NOMO-1 (cell line): ENCODE results near the gene MYLK4.

Experiments
- DNase-seq, 2 experiments: peaks; one replicate each; lab custom pipeline; 2025; ENCODE audit not compliant: unreplicated experiment in 2 of 2; lab: John Stamatoyannopoulos, UW

Gene MYLK4

GRCh38 chr6:2750832-2751231 is at the start of gene MYLK4:
Gene MYLK4 (minus strand): TSS chr6:2750922. CDS start chr6:2749294, 1,628 bp downstream.
- no peak for DNase-seq

DNA sequence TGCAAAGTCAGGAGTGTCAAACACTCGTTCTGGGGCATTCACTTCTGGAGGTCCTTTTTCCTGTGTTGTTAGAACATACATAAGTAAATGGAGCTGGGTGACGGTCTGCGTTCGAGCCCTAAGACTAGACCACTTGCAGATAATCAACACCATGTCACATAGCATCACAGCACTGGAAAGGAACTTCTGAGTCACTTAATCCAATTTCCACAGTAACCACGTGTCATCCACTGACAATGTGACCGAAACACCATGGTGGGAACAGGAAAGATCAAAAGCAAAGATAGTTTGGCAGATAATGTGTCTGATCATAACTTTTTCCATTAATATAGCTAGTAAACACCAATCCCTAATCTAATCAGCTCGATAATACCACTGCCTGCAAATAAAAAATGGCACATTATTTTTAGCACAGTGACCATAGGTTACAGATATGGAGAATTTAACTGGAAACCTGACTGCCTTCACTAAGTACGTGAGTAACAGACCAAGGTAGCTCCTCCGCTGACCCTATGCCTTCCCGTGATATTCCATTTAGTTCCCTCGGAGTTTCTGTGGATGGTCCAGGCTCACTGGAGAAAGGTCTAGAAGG is 49.3 kb upstream of the MYLK4 start:
- no peak for DNase-seq

DNA sequence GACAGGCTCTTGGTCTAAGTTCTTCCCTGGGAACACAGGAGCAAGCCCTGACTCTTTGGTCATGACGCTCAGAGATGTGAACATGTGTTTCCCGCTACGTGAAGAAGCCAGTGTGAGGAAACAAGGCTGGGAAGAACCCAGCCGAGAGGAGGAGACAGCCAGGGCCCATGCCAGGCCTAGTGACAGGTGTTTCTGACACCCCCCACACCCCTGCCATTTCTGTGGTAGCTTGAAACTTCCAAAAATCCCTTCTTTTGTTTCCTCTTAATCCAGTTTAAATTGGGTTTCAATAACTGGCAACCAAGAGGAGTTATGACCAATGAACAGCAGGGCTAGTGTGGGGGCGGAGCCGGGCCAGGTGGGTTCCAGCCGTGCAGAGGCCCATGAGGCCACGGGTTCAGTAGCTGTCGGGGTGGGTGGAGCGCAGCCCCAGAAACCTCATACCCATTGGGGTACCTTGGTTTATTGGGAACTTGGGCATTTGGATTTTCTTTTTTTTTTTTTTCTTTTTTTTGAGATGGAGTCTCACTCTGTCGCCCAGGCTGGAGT is 47.9 kb upstream of the MYLK4 start:
- DNase-seq: no peak

DNA sequence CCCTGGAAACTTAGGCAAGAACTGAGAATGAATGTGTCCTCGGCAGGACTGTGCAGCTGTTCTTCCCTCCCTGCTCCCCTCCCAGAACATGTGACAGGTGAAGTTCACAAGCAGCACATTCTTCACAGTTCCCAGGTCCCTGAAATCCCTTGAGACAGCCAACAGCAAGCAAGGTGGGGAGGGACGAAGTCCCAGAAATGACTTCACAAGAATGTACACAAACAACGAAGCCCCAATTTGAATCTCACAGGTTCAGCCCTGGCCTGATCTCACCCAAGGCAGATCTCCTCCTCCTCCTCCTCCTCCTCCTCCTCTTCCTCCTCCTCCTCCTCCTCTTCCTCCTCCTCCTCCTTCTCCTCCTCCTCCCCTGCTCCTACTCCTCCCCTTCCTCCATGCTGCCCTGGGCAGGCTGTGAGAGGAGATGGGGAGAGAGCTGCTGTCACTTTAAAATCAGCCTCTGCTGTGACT is 46.9 kb upstream of the MYLK4 start:
- DNase-seq: no peak

- DNase-seq: peak; percentile 28 to 53
Measured at GRCh38 chr6:2796861-2797260, 46.1 kb upstream of the MYLK4 start.

DNA sequence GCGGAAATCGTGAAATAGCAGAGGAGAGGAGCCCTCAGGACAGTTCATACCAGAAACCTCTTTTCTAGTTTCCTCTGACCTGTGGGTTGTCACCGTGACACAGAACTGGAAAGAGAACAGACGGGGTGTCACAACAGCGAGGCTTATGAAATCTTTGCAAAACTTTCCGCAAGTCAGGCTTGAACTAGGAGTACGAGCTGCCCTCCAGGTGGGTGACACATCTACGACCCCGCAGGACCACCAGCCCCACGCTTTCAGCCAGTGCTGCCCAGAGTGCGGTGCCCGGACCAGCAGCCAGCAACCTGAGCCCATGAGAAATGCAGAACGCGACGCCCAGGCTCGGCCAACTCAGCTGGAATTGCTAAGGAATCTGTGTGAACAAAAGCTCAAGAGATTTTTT is 45.2 kb upstream of the MYLK4 start:
- DNase-seq: peak; percentile 82 to 92

- DNase-seq: no peak
Measured at GRCh38 chr6:2795162-2795561, 44.4 kb upstream of the MYLK4 start.

DNA sequence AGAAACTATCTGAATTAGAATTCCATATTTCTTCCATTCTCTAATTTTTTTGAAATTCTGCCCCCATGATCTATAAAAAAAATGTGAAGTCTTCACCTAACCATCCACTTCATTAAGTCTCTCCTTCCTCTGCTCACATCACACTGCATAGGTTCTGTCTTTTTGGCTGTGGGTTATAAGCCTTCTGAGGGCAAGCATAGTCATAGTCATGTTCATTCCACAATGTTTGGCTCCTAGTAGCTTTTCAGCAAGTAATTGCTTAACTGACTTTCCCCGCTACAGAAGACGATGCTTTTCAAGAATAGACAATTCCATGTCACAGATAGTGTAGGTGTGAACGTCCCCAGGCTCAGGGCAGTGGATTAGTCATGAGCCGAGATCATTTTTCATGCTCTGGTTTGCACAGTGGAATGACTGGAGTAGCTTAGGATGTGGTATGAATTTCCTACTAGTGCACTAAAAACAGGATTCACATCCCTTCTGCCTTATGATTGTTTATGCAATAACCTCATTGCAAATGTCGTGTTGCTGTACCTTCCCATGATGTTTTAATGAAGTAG is 43.5 kb upstream of the MYLK4 start:
- DNase-seq: no peak

GRCh38 chr6:2793534-2794151 is 42.9 kb upstream of the MYLK4 start:
- DNase-seq: peak; percentile 82 to 96

DNA sequence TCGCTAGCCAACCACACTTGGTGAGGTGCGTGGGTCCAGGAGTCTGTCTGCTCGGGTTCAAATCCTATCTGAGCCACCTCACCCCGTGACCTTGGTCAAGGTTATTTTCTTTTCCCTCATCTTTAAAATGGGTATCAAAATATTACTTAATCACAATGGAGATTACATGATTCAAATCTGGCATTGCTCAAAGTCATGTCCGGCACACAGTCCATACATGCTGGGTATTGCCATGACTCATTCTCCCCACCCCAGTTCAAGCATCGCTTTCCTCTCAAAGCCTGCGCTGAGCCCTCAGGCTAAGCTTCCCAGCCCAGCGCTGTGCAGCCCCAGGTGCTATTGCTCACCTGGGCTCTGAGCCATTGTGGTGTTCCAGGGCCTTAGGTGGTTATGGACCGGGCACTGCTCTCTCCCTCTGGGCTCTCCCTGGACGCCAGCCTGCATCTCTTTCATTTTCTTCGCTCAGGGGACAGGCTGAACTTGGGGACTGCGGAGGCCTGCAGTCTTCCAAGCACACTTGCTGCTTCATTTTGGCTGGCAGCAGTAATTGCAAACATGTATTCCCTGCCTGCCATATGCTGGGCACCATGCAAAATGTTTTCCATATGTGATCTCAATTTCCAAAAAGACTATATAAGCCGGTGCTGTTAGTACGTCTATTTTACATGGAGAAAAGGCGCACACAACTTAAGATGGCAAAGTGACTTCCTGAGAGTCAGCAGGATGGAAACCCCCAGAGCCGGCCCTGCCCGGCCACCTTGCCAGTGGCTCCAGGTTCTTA is 41.8 kb upstream of the MYLK4 start:
- no peak for DNase-seq

DNA sequence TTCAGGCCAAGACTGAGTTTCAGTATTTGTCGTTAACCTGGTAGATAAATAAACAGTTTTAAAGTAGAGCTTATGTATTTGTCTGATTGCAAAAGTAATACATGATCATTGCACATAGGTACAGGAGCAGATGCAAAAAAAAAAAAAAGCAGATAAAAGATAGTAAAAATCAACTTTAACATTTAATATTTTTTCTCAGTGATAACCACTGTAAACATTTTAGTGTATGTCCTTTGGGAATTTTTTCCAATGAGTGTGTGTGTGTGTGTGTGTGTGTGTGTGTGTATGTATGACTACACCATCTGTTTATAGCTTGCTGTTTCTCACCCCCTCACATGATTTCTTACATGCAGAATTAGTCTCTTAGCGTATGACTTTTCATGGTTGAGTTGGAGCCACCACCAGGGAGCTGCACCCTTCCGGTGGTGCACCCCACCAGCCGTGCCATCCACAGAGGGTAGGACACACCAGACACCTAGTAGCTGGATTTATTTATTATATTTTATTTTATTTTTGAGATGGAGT is 40.8 kb upstream of the MYLK4 start:
- no peak for DNase-seq

DNA sequence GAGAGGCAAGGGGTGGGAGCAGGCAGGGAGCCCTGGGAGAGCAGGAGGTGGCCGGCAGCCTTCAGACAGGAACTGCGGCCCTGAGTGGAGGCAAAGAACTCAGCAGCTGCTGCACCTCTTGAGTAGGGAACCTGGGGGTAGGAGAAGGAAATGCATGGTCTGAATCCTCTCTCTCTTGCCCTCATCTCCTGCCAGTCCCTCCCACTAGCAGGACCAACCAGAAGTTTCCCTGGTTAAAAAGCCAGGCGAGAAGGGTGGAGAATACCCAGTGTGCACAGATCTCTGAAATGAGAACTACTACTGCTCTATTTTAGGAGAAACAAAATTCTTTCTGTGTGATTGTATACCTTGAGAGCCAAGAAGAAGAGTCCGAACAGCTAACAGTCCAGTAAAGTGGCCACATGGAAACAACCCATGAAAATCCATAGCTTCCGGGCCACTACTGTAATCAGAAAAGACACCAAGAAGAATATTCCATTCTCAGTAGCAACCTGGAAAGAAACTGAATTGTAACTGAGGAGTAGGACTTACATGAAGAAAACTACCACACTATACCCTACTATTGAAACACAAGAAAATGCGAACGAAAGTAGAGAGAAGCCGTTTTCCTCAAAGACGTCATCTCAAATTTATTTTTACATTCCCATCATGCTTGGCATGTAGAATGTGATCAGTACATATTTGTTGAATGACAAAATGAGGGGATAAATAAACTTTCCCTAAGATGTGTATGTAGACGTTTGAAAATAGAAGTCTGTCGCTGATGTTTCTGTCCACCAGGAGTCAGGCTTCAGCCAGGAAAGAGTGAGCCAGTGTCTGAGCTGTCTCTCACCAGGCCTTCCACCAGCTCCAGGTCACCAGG is 40.1 kb upstream of the MYLK4 start:
- peak; percentile 58 to 79 for DNase-seq

DNA sequence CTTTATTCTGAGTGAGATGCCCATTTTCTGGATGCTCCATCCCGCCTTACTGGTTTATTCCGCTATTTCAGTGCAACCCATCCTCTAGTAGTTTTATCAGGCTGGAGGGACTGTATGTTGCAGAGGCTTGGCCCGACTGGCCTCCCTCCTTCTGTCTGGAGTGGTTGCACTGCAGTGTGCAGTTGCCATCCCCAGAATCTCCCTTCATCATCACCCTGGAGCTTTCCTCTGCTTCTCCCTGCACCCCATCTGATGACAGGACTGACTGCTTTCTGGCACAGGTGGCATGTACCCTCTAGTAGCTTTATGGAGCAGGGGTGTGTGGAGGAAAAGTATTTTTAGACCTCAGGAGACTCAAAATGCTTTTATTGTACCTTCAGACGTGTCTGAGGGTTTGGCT is 35.5 kb upstream of the MYLK4 start:
- no peak for DNase-seq

GRCh38 chr6:2784930-2785329 is 34.2 kb upstream of the MYLK4 start:
- DNase-seq: no peak

GRCh38 chr6:2784061-2784460 is 33.3 kb upstream of the MYLK4 start:
- DNase-seq: no peak

- DNase-seq: no peak
Measured at GRCh38 chr6:2783188-2783963, 32.7 kb upstream of the MYLK4 start.

GRCh38 chr6:2782825-2783187 is 32.1 kb upstream of the MYLK4 start:
- DNase-seq: no peak

DNA sequence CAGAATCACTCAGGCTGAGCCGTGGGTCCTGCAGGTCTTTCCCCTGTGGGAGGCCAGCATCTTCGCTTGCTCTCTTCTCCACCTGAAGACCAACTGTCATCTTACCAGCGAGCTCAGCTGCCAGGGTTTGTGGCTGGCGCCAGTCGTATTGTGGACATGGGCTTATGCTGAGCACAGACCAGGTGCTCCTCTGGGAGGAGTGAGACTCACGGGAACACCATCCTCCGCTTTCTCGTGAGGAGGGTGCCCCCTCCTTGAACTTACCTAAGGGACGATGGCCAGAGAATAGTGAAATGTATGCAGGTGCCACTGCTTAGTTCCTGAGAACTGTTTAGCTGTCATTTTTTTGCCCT is 31.6 kb upstream of the MYLK4 start:
- no peak for DNase-seq

- no peak for DNase-seq
Measured at GRCh38 chr6:2781685-2782355, 31.1 kb upstream of the MYLK4 start.
